Small intestine (tissue), 7 donors: ENCODE data around the gene CLEC2D. TPM values are rescaled to one million over a fixed set of nuclear protein-coding genes. Genes with fewer than 3 reads are reported as not detected.
"Not testable (repeated sequence)": the region's sequence is repeated elsewhere in the genome, so short reads cannot be mapped to it uniquely, and the experiment has no call there.

Source experiments
- DNase-seq, 2 donors: peaks; one replicate each; pipeline versions ENCODE4 v3.0.0 to v3.0.0-alpha.2; 2013
- FAIRE-seq: peaks from 2 replicates; lab custom pipeline; 2012; peaks lifted over from hg19 to GRCh38; lab: Jason Lieb, UNC
- H3K27ac ChIP-seq, 3 donors: one replicate each; pipeline ENCODE4 v1.5.1; 2013; ENCODE audit warnings: low read length in 2 of 3, mild to moderate bottlenecking in 2 of 3, control low read depth in 1 of 3, inconsistent platforms in 1 of 3, low read depth in 1 of 3, moderate library complexity in 1 of 3
- H3K27me3 ChIP-seq, 3 donors: one replicate each; pipeline ENCODE4 v1.6.1; 2013; ENCODE audit warnings: low read length in 3 of 3, inconsistent platforms in 1 of 3; ENCODE audit not compliant: control insufficient read depth in 3 of 3, insufficient read depth in 3 of 3
- H3K36me3 ChIP-seq, 3 donors: one replicate each; pipeline ENCODE4 v1.6.1; 2013; ENCODE audit warnings: low read length in 3 of 3, inconsistent platforms in 1 of 3, low read depth in 1 of 3, mild to moderate bottlenecking in 1 of 3, moderate library complexity in 1 of 3; ENCODE audit not compliant: control insufficient read depth in 3 of 3, insufficient read depth in 2 of 3
- H3K4me1 ChIP-seq, 3 donors: one replicate each; pipeline ENCODE4 v1.6.1; 2013; ENCODE audit warnings: low read length in 2 of 3, inconsistent platforms in 1 of 3, low read depth in 1 of 3, mild to moderate bottlenecking in 1 of 3, moderate library complexity in 1 of 3; ENCODE audit not compliant: control insufficient read depth in 3 of 3, insufficient read depth in 2 of 3
- H3K4me3 ChIP-seq, 3 donors: one replicate each; pipeline ENCODE4 v1.5.1; 2013; ENCODE audit warnings: low read length in 3 of 3, control low read depth in 1 of 3, inconsistent platforms in 1 of 3, low read depth in 1 of 3, mild to moderate bottlenecking in 1 of 3, moderate library complexity in 1 of 3
- H3K9me3 ChIP-seq, 2 donors: one replicate each; pipeline ENCODE4 v1.6.1; 2013; ENCODE audit warnings: low read depth in 1 of 2, low read length in 1 of 2; ENCODE audit not compliant: control insufficient read depth in 2 of 2, insufficient read depth in 1 of 2
- WGBS, 3 donors: extraction: QIAGEN DNeasy Blood & Tissue Kit; methylation state at CpG; one replicate each; pipeline ENCODE4 v1.1.7; 2013; 5-methylcytosine and 5-hydroxymethylcytosine counted together
- polyA plus RNA-seq, 4 donors: library from polyadenylated mRNA; stranded (reverse) in 3 of 4; unstranded in 1 of 4; fragments of 200-250 nt in 3 of 4; fragments of 120-200 nt in 1 of 4; gene quantifications; one replicate each; pipeline versions ENCODE4 v1.2.1 to v1.2.3, GENCODE V29; 2013
- donor health status: healthy with polysubstance abuse.
- donor health status: control.
- donor health status: control.
- donor health status: Bipolar disorder and iron deficiency.
- donor health status: healthy.

Gene CLEC2D
- polyA plus RNA-seq, 4 donors = 0.67 to 8.5 (median 2.2) TPM

GRCh38 chr12:9735601-9736000, 66.1 kb downstream of the CLEC2D start:
- WGBS, 3 donors = 66 to 79% (median 79%) methylated on average over 3 of the region's 3 CpGs
- no peak for FAIRE-seq

GRCh38 chr12:9736936-9737705, 67.6 kb downstream of the CLEC2D start:
- Histone ChIP-seq H3K27ac (no peak overlapping the region), H3K4me3 (no peak overlapping the region)
- WGBS, 3 donors = 55 to 68% (median 60%) methylated on average over 3 of the region's 3 CpGs

More at GRCh38 chr12:9735601-9736000, 66.1 kb downstream of the CLEC2D start:
- no peaks in the 10 kb centered on the region for H3K36me3 ChIP-seq
- no peaks in the 10 kb centered on the region for H3K9me3 ChIP-seq
- H3K27ac ChIP-seq = no peak overlapping the region
- no peak for DNase-seq
- H3K4me1 ChIP-seq = no peaks in the 10 kb centered on the region
- no peaks in the 10 kb centered on the region for H3K27me3 ChIP-seq
- no peak overlapping the region for H3K4me3 ChIP-seq

GRCh38 chr12:9738905-9739304, 69.4 kb downstream of the CLEC2D start:
- not testable (repeated sequence) for H3K9me3 ChIP-seq, H3K36me3 ChIP-seq, DNase-seq, H3K27ac ChIP-seq, H3K4me1 ChIP-seq, H3K4me3 ChIP-seq, H3K27me3 ChIP-seq, FAIRE-seq
- 86 to 92% (median 90%) methylated on average over 14 of the region's 14 CpGs for WGBS, 3 donors

More at GRCh38 chr12:9736936-9737705, 67.6 kb downstream of the CLEC2D start:
- DNase-seq (no peak), FAIRE-seq (no peak)
- Histone ChIP-seq H3K9me3 (no peaks in the 10 kb centered on the region), H3K4me1 (no peaks in the 10 kb centered on the region), H3K36me3 (no peaks in the 10 kb centered on the region), H3K27me3 (no peaks in the 10 kb centered on the region)

DNA sequence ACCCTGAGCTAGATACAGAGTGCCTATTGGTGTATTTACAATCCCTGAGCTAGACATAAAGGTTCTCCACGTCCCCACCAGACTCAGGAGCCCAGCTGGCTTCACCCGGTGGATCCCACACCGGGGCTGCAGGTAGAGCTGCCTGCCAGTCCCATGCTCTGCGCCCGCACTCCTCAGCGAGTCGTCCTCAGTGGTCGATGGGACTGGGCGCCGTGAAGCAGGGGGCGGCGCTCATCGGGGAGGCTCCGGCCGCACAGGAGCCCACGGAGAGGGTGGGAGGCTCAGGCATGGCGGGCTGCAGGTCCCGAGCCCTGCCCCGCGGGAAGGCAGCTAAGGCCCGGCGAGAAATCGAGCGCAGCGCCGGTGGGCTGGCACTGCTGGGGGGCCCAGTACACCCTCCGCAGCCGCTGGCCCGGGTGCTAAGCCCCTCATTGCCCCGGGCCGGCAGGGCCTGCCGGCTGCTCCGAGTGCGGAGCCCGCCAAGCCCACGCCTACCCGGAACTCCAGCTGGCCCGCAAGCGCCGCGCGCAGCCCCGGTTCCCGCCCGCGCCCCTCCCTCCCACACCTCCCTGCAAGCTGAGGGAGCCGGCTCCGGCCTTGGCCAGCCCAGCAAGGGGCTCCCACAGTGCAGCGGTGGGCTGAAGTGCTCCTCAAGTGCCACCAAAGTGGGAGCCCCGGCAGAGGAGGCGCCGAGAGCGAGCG, 70.0 kb downstream of the CLEC2D start:
- Histone ChIP-seq H3K4me3 (peak overlapping the region in 1 of 3 donors; percentile 30), H3K27ac (peak overlapping the region in 2 of 3 donors; percentile 41 to 54)
- not testable (repeated sequence) for FAIRE-seq, H3K9me3 ChIP-seq, H3K36me3 ChIP-seq, H3K27me3 ChIP-seq, H3K4me1 ChIP-seq, DNase-seq
- 70 to 78% (median 72%) methylated on average over 40 to 54 of the region's 54 CpGs for WGBS, 3 donors

DNA sequence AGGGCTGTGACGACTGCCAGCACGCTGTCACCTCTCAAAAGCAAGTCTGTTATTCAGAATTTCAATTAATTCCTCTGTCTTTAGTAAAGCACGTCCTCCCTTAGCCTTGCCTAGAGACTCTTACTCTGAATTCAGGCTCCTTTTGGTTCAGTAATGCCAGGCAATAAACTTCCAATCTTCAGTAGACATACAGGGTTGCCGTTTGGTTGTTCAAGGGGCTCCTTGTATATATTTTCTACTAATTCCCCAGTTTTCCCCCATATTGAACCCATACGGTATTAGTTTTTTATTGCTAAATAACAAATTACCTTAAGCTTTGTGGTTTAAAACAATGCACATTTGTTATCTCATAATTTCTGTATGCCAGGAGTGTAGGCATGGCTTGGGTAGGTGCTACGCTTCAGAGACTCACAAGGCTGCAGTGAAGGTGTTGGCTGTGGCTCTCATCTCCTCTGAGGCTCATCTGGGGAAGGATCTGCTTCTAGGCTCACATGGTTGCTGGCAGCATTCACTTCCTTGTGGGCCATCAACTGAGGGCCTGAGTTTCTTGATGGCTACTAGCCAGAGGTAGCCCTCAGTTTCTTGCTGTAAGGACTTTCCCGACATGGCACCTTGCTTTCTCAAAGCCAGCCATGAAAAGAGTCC, 70.7 kb downstream of the CLEC2D start:
- no peaks in the 10 kb centered on the region for H3K9me3 ChIP-seq
- no peak for DNase-seq
- H3K27me3 ChIP-seq = no peaks in the 10 kb centered on the region
- peak overlapping the region in 2 of 3 donors; percentile 41 to 63 for H3K27ac ChIP-seq
- H3K36me3 ChIP-seq = no peaks in the 10 kb centered on the region
- H3K4me1 ChIP-seq = no peaks in the 10 kb centered on the region
- FAIRE-seq = no peak
- 64 to 76% (median 71%) methylated on average over 7 of the region's 7 CpGs for WGBS, 3 donors
- peak overlapping the region in 1 of 3 donors; percentile 30 for H3K4me3 ChIP-seq

DNA sequence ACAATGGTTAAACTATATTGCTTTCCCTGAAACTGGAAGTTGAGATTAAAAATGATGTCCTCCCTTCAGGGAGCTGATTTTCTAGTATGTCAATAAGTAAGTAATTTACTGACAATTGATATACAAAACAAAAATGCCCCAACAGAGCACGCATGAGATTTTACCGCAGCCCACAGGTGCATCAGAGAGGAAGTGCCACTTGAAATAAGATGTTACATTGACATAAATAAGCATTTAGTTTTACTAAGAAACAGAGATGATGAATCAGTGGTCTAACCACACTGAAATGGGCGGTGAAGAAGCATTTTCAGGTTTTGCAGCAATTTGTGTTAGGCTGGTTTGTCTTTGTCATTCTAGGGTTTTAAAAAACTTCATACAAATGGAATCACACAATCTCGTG, 72.2 kb downstream of the CLEC2D start:
- FAIRE-seq = no peak

GRCh38 chr12:9742661-9743060, 73.1 kb downstream of the CLEC2D start:
- Histone ChIP-seq H3K27ac (peak overlapping the region in 2 of 3 donors; percentile 44 to 79), H3K4me3 (no peak overlapping the region), H3K27me3 (no peaks in the 10 kb centered on the region), H3K4me1 (no peaks in the 10 kb centered on the region), H3K9me3 (no peaks in the 10 kb centered on the region), H3K36me3 (no peaks in the 10 kb centered on the region)
- DNase-seq (peak in 1 of 2 donors; percentile 43), FAIRE-seq (no peak)
- WGBS, 3 donors = 32 to 41% (median 34%) methylated on average over 5 of the region's 5 CpGs

More for the DNA sequence above, 72.2 kb downstream of the CLEC2D start:
- peak in 1 of 2 donors; percentile 65 for DNase-seq
- H3K9me3 ChIP-seq = no peaks in the 10 kb centered on the region
- no peak overlapping the region for H3K27ac ChIP-seq
- H3K36me3 ChIP-seq = no peaks in the 10 kb centered on the region
- no peak overlapping the region for H3K4me3 ChIP-seq
- no peaks in the 10 kb centered on the region for H3K4me1 ChIP-seq
- WGBS, 3 donors = 61 to 80% (median 63%) methylated on average over 4 of the region's 4 CpGs
- no peaks in the 10 kb centered on the region for H3K27me3 ChIP-seq

- Histone ChIP-seq H3K4me1 (no peaks in the 10 kb centered on the region), H3K27me3 (peaks cover 0 to 3% (median 0%) of the 10 kb centered on the region in 3 donors), H3K4me3 (no peak overlapping the region), H3K27ac (no peak overlapping the region), H3K9me3 (no peaks in the 10 kb centered on the region), H3K36me3 (no peaks in the 10 kb centered on the region)
- DNase-seq (no peak), FAIRE-seq (no peak)
- WGBS, 3 donors = 73 to 84% (median 80%) methylated on average over 3 of the region's 3 CpGs
Observed at GRCh38 chr12:9745199-9745598, 75.7 kb downstream of the CLEC2D start.
